Liver (tissue), 9 donors: ENCODE results near the gene BTBD19. TPM values are rescaled to one million over a fixed set of nuclear protein-coding genes. Genes with fewer than 3 reads are reported as not detected.
A peak's percentile ranks its signal among the peaks of the same experiment; 100 is the strongest.

Experiments
- DNase-seq: peaks from one replicate; pipeline ENCODE4 v3.0.0-alpha.2; 2017; ENCODE audit warnings: low spot score
- H3K27ac ChIP-seq, 2 donors: one replicate each; pipeline ENCODE4 v1.7.0; 2013; ENCODE audit warnings: inconsistent platforms in 2 of 2, low read length in 2 of 2, control low read depth in 1 of 2, low read depth in 1 of 2, mild to moderate bottlenecking in 1 of 2
- H3K27me3 ChIP-seq, 4 donors: one replicate each; pipeline versions ENCODE4 v1.6.1 to v1.7.0; 2013; ENCODE audit warnings: low read length in 3 of 4, inconsistent platforms in 1 of 4, mild to moderate bottlenecking in 1 of 4, moderate library complexity in 1 of 4; ENCODE audit not compliant: control insufficient read depth in 4 of 4, insufficient read depth in 4 of 4
- H3K36me3 ChIP-seq, 4 donors: one replicate each; pipeline versions ENCODE4 v1.6.1 to v1.7.0; 2013; ENCODE audit warnings: low read length in 3 of 4, mild to moderate bottlenecking in 3 of 4, low read depth in 1 of 4, moderate library complexity in 1 of 4; ENCODE audit not compliant: control insufficient read depth in 4 of 4, insufficient read depth in 3 of 4
- H3K4me1 ChIP-seq, 4 donors: one replicate each; pipeline versions ENCODE4 v1.6.1 to v1.7.0; 2013; ENCODE audit warnings: low read length in 3 of 4, mild to moderate bottlenecking in 3 of 4, moderate library complexity in 1 of 4; ENCODE audit not compliant: control insufficient read depth in 4 of 4, insufficient read depth in 4 of 4
- H3K4me3 ChIP-seq, 3 donors: one replicate each; pipeline versions ENCODE4 v1.6.1 to v1.7.0; 2013; ENCODE audit warnings: low read length in 3 of 3, control low read depth in 1 of 3, low read depth in 1 of 3, mild to moderate bottlenecking in 1 of 3
- H3K9ac ChIP-seq, 2 donors: one replicate each; pipeline ENCODE4 v1.7.0; 2013; ENCODE audit warnings: low read length in 2 of 2, mild to moderate bottlenecking in 2 of 2, moderate library complexity in 2 of 2, control low read depth in 1 of 2, low read depth in 1 of 2
- H3K9me3 ChIP-seq, 4 donors: one replicate each; pipeline versions ENCODE4 v1.6.1 to v1.7.0; 2013; ENCODE audit warnings: low read length in 3 of 4; ENCODE audit not compliant: control insufficient read depth in 4 of 4
- ATF3 ChIP-seq: IDR thresholded peaks from 2 replicates; pipeline ENCODE4 v1.6.1; 2016; ENCODE audit warnings: antibody characterized with exemption
- CTCF ChIP-seq: fragments of 150-350 bp; IDR thresholded peaks from 2 replicates; pipeline ENCODE4 v1.5.1; 2017; ENCODE audit warnings: improper control_type of control experiment, low read depth, low read length; ENCODE audit not compliant: missing input control
- EGR1 ChIP-seq, 2 donors: IDR thresholded peaks; 2 replicates each; pipeline ENCODE4 v1.6.1; 2016 to 2018; ENCODE audit warnings: antibody characterized with exemption in 2 of 2, low read depth in 2 of 2
- FOXA1 ChIP-seq: IDR thresholded peaks from 2 replicates; pipeline ENCODE4 v1.6.1; 2016; ENCODE audit warnings: antibody characterized with exemption
- FOXA2 ChIP-seq: IDR thresholded peaks from 2 replicates; pipeline ENCODE4 v1.6.1; 2016; ENCODE audit warnings: antibody characterized with exemption
- GABPA ChIP-seq, 2 donors: IDR thresholded peaks in 1 of 2; conservative IDR thresholded peaks in 1 of 2; 2 replicates each; pipeline ENCODE4 v1.6.1; 2016; ENCODE audit warnings: antibody characterized with exemption in 2 of 2, mild to moderate bottlenecking in 1 of 2, moderate library complexity in 1 of 2
- HNF4A ChIP-seq, 2 donors: conservative IDR thresholded peaks; 2 replicates each; pipeline ENCODE4 v1.6.1; 2016; ENCODE audit warnings: antibody characterized with exemption in 2 of 2, mild to moderate bottlenecking in 2 of 2
- HNF4G ChIP-seq: IDR thresholded peaks from 2 replicates; pipeline ENCODE4 v1.6.1; 2016; ENCODE audit warnings: antibody characterized with exemption
- JUND ChIP-seq, 2 donors: IDR thresholded peaks; 2 replicates each; pipeline ENCODE4 v1.6.1; 2016; ENCODE audit warnings: antibody characterized with exemption in 2 of 2
- MAX ChIP-seq: IDR thresholded peaks from 2 replicates; pipeline ENCODE4 v1.6.1; 2016; ENCODE audit warnings: antibody characterized with exemption
- NR2F2 ChIP-seq: IDR thresholded peaks from 2 replicates; pipeline ENCODE4 v1.6.1; 2016; ENCODE audit warnings: antibody characterized with exemption
- RAD21 ChIP-seq, 2 donors: IDR thresholded peaks; 2 replicates each; pipeline ENCODE4 v1.6.1; 2016; ENCODE audit warnings: antibody characterized with exemption in 2 of 2, mild to moderate bottlenecking in 2 of 2
- REST ChIP-seq: IDR thresholded peaks from 2 replicates; pipeline ENCODE4 v1.6.1; 2016; ENCODE audit warnings: antibody characterized with exemption, mild to moderate bottlenecking
- RXRA ChIP-seq, 2 donors: IDR thresholded peaks; 2 replicates each; pipeline ENCODE4 v1.6.1; 2017 to 2018; ENCODE audit warnings: antibody characterized with exemption in 2 of 2, mild to moderate bottlenecking in 1 of 2
- SP1 ChIP-seq: IDR thresholded peaks from 2 replicates; pipeline ENCODE4 v1.6.1; 2018; ENCODE audit warnings: antibody characterized with exemption, mild to moderate bottlenecking
- TAF1 ChIP-seq: conservative IDR thresholded peaks from 2 replicates; pipeline ENCODE4 v1.6.1; 2016; ENCODE audit warnings: antibody characterized with exemption, mild to moderate bottlenecking
- YY1 ChIP-seq: IDR thresholded peaks from 2 replicates; pipeline ENCODE4 v1.6.1; 2016; ENCODE audit warnings: antibody characterized with exemption, mild to moderate bottlenecking
- ZBTB33 ChIP-seq: IDR thresholded peaks from 2 replicates; pipeline ENCODE4 v1.6.1; 2016; ENCODE audit warnings: antibody characterized with exemption
- WGBS: extraction: QIAGEN DNeasy Blood & Tissue Kit; methylation state at CpG from one replicate; pipeline ENCODE4 v1.1.7; 2013; 5-methylcytosine and 5-hydroxymethylcytosine counted together
- polyA plus RNA-seq, 2 donors: library from polyadenylated mRNA; stranded (reverse) in 1 of 2; unstranded in 1 of 2; fragments of 200-250 nt in 1 of 2; fragments of >200 nt in 1 of 2; fragmentation: Nextera tagmentation in 1 of 2; extraction: Ambion mirVana in 1 of 2; gene quantifications; one replicate each; pipeline versions ENCODE4 v1.2.1 to v1.2.3, GENCODE V29; 2013 to 2015
- total RNA-seq, 2 donors: library from RNA; depleted of rRNA; stranded (reverse); fragments of >200 nt; gene quantifications; one replicate each; pipeline ENCODE4 v1.2.3, GENCODE V29; 2014
- donor health status: healthy.
- donor health status: healthy.
- donor health status: healthy.
- donor health status: healthy.
- donor health status: healthy.

BTBD19 gene
- total and polyA plus RNA-seq, 4 donors: 1.3 to 3.1 (median 2.6) TPM

- Histone ChIP-seq H3K27me3 (no peaks in the 10 kb centered on the region), H3K4me1 (peaks cover 0 to 17% (median 8%) of the 10 kb centered on the region in 4 donors), H3K4me3 (peak within 1 kb of the TSS; percentile 75 to 97 (median 96)), H3K9me3 (no peaks in the 10 kb centered on the region), H3K27ac (peak within 1 kb of the TSS; percentile 92 to 99), H3K36me3 (peaks cover 5 to 26% (median 16%) of the 10 kb centered on the region in 4 donors), H3K9ac (peak within 1 kb of the TSS; percentile 96 to 99)
- peak; percentile 76 for TF ChIP-seq MAX
- peak in 1 of 2 donors; percentile 31 for TF ChIP-seq JUND (IDR thresholded peaks at IDR 0.05)
- no peak for TF ChIP-seq FOXA2
- peak; percentile 75 for TF ChIP-seq SP1
- TF ChIP-seq GABPA (IDR thresholded peaks at IDR 0.05 in 1 of 2, conservative IDR thresholded peaks at IDR 0.05 in 1 of 2): peak in 1 of 2 donors; percentile 60
- TF ChIP-seq RXRA (IDR thresholded peaks at IDR 0.05): peak; percentile 57 to 65
- TF ChIP-seq HNF4G: no peak
- no peak for TF ChIP-seq HNF4A (conservative IDR thresholded peaks at IDR 0.05)
- peak in 1 of 2 donors; percentile 32 for TF ChIP-seq RAD21 (IDR thresholded peaks at IDR 0.05)
- TF ChIP-seq EGR1 (IDR thresholded peaks at IDR 0.05; ENCODE audit: low read depth in 2 of 2): no peak
- peak; percentile 77 for TF ChIP-seq NR2F2
- TF ChIP-seq REST: peak; percentile 91
- peak; percentile 94 for TF ChIP-seq ZBTB33
- peak; percentile 97 for TF ChIP-seq TAF1
- no peak for TF ChIP-seq FOXA1
- peak; percentile 92 for TF ChIP-seq YY1
- no peak for TF ChIP-seq CTCF
- TF ChIP-seq ATF3: no peak
- WGBS: under 1% methylated on average over 65 of the region's 65 CpGs
- DNase-seq: peak; percentile 91
These were observed 33.0 kb upstream of the BTBD19 start, which contains the start of gene RPS8 for GRCh38 chr1:44775078-44775929. TSS of gene RPS8 (plus strand) at chr1:44775540. CDS start at chr1:44775597, 57 bp downstream.
